RPMI8226 (cell line): Measurements from ENCODE around the gene CDC42EP2.

Experiments used
- DNase-seq: peaks from one replicate; pipeline ENCODE4 v3.0.0-alpha.2; 2015

The CDC42EP2 gene, protein sequence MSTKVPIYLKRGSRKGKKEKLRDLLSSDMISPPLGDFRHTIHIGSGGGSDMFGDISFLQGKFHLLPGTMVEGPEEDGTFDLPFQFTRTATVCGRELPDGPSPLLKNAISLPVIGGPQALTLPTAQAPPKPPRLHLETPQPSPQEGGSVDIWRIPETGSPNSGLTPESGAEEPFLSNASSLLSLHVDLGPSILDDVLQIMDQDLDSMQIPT

DNA sequence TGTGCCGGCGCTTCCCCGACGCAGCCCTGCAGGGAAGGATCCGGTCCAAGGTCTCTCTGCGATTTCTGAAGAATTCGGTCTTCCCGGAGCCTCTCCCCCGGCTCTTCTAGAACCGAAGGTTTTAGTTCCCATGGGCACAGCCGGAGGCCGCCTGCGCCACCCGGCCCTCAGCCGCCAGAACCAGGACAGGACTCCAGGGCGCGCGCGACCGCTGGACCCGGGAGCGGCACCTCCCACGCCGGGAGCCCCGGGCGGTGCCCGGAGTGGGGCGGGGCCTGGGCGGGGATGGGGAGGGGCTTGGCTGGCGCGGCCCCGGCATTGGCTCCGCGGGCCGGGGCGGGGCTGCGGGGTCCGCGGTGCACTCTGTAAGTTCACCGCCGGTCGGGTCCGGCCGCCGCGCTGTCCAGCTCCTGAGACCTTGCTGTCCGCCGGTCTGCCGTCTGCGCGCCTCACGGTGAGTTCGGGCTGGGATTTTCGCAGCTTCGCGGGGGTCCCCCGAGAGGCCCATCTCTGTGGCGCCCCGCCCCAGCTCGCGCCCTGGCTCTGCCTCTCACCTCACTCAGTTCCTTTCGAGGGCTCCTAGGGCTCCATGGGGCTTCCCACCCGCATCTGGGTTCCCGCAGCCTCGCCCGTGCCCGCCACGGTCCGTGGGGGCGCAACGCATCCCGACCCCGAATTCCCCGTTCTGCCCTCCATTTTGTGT lies at the start of gene CDC42EP2:
Gene CDC42EP2, plus strand, starts transcription at position 366 of the 703 bp plus-strand sequence. CDS start 6,033 bp downstream, outside the sequence.
- DNase-seq, result peak; percentile 88

DNA sequence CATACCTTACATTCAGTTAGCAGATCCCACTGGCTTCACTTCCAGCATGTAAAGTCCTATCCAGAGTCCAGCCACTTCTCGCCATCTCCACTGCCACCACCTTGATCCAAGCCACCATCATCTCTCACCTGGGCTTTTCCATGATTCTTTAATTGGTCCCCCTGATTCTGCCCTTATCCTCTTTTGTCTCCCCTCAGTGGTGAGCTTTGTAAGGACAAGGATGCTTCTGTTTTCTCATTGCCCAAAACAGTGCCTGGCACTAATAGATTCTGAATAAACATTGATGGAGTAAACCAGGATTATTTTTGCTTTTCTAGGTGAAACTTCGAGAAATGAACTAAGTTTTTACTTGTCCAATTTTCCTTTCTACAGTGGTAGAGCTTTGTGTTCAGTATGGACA lies 48.5 kb upstream of the CDC42EP2 start:
- peak; percentile 39 for DNase-seq

DNA sequence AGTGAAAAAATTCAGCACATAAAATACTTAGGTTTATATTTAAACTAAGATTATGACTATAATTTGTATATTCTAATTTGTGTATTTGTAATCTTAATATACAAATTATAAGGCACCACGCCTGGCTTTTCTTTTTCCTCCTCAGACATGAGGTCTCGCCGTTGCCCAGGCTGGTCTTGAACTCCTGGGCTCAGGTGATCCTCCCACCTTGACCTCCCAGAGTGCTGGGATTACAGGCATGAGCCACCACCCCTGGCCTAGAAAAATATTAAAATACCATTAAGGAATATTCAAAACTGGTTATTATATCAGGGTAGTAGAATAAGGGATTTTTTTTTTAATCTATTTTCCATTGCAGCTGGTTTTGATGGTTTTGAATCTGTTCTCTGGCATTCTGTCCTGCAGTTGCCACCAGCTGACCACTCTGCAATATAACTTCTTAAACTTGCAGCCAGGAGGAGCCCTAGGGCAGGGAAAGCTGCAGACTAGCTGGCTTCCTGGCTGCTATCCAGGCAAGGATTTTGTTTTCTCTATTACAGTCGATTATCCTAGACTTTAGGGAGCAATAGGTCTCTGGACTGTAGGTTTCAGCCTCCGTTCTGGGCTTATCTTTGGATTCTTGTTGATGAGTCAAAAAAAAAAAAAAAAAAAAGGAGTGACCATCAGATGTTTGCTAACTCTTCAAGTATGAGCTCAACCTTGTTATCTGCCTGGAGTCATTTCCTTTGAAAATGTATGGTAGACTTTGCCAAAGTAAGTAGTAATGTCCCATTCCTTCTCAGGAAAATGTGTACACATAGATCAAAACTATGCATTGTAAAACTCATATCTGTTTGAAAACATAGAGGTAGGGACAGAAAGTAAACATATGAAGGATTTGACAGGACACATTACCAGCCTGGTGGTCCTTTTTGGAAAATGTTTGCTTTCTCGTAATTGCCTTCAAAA lies 39.7 kb upstream of the CDC42EP2 start:
- DNase-seq, result peak; percentile 78

DNA sequence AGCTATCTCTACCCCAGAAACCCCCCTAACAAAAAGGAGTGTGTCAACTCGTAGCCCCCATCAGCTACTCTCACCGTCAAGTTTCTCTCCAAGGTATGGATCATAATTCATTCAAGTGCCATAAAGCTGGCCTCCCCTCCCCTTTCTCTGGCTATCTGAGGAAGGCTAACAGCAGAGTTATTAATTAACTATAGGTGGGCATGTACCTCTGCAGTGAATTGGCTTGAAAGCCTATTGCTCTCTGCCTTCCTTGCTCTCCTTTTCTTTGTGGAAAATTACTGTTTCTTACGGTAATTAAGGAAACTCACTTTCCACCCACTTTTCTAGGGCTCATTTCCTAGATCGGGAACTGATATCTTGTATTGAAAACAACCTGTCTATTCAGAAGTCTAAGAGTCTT lies 38.8 kb upstream of the CDC42EP2 start:
- DNase-seq, result no peak

DNA sequence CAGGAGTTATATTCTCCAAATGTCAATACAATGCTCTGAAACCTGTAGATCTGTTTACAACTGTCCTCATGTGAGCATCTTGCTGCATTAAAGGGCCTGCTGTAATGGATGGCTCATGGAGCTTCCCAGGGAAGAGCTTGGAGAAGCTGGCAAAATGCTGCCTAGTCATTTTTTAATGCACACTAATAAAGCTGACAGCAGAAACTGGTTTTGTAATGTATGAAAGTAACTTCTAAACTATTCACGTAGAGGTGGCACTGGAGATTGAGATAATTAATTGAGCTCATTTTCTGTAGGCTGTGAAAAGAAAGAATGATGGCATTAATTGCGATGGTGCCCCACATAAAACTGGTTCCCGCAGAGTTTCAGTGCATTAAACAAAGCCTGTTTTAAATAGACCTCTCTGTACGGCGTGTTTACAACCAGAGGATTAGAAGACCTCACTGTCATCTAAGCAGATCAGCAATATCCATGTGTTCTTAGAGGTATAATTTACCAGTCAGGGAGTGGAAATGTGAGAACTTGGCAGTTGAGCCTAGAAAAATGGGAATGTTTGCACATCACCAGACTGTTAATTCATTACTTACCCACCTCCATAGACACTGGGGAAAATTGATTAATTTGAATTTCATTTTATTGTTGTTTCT lies 36.9 kb upstream of the CDC42EP2 start:
- no peak for DNase-seq

DNA sequence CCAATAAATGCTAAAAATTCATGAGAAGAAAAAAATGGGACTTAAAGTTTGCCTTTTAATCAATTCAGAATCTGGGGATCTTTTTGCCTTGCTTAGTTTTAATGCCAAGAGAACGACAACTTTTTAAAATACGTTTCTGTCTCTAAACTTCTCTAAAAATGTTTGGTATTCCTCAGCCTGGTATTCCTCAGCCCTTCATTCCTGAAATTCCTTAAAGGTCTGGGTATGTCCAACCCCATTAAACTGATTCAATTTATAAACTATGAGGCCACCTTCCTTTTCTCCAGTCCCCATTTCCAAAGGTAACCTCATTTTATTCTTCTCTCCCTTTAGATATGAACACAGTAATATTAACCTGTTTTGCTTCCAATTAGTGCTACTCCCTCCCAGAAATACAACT lies 36.3 kb upstream of the CDC42EP2 start:
- no peak for DNase-seq

DNA sequence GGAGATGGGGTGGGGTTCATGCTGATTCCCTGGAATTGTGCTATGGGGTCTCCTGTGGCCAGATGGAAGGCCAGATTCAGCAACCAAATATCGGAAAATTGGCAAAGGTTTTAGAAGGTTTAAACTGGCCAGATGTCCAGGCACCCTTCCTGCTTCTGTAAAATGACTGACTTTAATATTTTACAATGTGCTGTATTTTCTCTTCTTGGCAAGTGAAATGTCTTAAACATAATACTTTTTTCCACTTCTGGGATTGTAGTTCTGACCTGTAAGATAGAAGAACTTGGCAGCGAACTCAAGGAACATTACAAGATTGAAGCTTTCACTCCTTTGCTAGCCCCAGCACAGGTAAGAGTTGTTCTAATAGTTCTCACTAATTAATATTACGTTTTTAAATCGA lies 35.4 kb upstream of the CDC42EP2 start:
- no peak for DNase-seq

DNA sequence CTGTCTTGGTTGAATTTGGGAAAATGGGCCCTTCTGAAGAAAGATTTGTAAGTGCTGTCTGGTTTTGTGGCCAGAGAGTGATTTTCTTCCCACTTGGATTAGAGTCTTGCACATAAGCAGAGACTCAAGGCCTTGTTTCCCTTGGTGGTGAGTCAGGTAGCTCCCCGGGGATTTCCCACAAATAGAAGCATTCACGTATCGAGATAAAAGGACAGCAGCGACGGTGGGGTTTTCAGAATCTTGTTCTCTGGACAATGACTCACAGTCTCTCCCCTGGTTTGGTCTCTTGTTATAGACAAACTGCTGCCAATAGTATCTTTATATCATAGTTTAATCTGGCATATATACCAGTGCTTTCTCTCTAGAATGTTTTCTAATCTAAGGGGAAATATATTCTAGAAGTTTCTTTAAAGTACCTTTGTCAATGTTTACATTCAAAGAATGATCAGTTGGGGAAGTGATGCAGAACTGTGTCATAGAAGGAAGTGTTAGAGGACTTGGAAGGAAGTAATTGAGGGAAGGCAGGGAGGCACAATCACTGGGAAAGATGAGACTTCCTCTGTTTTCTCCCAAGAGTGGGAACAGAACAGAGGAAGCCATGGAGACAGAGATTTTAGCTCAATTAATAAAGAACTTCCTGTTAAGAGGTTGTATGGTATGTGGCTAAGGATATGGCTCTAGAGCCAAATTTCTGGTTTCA lies 34.8 kb upstream of the CDC42EP2 start:
- DNase-seq, result no peak

DNA sequence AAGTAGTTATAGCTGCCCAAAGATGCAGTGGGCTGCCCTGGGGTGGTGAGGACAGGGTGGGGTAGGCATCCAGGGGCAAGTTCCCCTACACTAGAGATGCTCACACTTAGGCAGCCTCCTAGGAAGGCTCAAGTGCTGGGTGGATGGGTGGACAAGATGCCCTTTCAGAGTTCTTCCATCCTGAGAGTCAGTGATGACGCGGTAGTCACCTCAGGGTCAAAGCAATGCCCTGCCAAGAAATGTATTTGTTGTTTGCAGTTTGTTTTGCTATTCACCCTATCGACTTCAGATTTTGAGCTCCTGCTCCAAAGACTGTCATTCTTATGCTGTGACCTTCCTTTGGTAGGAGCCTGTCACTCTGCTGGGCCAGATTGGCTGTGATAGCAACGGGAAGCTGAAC lies 34.0 kb upstream of the CDC42EP2 start:
- no peak for DNase-seq

DNA sequence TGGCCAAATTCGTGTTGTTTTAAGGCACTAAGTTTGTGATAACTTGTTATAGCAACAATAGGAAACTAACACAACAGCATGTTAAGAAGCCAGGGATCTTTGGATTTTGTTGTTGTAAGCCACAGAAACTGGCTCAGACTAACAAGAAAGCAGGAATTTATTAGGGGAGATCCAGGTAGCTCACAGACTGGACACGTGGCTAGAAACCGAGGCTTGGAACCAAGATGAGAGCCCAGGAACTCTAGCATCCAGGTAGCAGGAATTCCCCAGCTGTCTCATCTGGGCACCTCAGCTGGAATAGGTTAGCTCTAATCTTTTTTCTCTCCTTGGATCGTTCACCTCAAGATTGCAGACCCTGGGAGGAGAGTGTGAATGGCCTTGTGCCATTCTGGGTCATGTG lies 28.0 kb upstream of the CDC42EP2 start:
- no peak for DNase-seq

DNA sequence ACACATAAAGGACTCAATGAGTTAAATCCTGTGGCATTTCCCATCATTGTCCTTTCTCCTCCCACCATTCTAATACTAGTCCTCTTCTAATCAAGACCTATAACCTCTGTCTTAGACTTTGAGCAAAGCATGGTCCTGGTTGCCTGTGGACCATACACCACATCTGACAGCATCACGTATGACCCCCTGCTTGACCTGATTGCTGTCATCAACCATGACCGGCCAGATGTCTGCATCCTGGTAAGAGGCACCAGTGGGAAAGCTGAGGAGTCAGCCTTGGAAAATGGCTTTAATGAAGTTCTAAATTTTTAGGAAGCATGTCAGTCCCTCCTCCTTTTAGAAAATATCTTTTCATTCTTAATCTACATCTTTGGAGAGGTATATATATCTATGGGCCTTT lies 27.1 kb upstream of the CDC42EP2 start:
- DNase-seq, result no peak

DNA sequence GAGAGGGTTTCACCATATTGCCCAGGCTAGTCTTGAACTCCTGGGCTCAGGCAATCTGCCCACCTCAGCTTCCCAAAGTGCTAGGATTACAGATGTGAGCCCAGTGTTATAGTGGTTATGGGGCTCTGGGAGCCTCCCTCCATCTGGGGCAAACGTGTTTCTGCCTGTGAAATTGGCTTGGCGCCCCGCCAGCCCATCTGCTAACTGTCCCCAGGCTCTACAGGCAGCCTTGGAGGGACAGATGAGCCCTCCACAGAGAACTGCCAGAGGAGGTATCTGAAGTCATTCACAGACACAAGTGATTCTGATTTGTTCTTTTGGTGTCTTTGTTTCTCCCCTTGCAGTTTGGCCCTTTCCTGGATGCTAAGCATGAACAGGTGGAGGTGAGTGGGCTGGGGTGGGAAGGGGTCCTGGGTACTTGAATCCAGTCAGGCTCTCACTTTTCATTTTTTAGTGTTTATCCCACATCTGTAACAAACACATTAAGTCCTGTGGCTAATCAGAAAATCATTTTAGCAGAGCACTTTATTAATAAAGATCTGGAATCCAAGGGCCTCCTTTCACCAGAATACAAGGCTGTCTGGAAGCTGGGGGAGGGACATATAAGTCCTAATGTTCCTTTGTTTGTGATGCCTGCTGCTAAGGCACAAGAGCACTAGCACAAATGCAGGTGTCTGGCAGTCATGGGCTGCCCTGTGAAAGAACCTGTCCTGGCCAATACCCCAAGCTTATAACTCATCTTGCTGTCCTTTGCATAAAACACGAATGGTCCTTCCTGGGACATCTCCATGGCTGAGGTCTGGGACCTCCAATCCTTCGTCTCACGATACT lies 25.7 kb upstream of the CDC42EP2 start:
- peak; percentile 41 for DNase-seq

DNA sequence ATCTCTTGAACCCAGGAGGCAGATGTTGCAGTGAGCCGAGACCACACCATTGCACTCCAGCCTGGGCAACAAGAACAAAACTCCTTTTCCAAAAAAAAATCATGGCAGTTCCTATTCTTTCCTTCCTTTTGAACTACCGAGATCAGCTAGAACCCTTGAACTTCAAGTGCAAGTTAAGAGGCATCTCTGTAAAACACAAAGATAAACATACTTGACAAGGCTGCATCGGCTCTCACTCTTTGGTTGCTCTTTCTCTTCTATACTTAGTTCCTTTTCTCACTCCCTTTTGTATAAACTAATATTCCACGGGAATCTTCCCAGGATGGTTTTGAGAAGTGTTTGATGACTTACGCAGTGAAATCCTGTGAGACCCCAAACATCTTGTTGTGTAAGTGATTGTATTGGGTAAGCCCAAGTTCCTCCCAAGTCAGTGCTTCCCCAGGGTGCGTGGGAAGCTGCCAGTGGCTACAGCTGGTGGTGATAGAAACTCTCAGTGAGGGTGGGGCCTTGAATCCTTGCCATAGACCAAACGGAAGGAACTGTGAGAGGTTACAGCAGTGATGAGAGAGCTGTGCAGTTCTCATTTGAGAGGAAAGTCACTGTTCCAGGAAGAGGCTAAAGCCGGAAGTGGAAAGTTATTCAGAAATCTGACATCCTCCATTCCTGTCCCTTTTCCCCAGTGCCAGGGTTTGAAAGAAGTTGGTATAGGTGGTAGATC lies 24.1 kb upstream of the CDC42EP2 start:
- no peak for DNase-seq

DNA sequence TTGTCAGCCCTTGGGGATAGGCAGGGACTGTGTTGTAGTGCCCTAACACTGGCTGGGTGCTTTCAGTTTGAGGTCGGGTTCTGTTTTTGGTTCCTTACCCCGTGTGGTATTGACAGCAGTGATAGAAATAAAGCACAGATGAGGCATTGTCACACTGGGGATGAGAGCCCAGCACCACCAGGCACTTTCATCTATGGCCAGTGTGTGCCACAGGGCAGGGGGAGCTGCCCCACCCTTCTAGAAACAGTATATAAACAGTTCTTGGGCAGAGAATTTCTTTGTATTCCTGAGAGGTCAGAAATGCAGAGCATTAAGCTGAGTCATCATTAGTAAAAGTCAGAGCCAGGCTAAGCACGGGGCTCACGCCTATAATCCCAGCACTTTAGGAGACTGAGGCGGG lies 23.1 kb upstream of the CDC42EP2 start:
- DNase-seq, result no peak

DNA sequence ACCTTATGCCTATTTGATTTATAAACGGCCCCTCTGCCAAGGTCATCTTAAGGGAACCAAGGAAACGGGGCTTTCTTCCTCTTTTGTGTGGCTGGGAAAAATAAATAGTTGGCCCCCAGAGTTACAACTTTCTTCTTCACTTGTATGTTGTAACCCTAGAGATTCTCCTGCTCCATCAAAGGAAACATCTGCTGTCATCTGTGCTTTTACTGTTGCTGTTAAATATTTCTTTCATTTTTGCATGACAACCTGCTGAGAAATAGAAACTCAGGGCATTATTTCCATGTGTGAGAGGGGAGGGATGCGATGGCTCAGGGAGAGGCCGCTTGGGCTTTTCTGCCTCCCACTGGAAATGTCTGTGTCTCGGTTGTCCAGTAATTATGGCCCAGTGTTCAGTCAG lies 21.8 kb upstream of the CDC42EP2 start:
- DNase-seq, result no peak

DNA sequence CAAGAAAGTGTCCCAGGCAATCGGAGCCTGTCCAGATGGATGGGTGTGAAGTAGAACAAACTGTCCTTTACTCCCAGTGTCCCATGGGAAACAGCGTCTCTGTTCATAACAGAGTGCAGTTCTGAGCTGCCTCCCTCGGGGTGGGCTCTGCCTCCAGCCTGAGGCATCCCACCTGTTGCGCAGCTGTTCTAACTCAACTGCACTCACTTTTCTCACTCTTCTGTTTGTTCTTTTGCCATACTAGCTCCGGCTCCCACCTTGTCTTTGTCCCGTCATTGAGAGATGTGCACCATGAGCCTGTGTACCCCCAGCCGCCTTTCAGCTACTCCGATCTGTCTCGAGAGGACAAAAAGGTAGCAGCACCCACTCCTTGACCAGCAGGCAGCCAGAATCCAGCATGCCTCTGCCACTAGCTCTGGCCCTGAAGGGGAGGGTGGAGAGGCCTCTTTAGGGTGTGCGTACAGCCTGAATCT lies 20.7 kb upstream of the CDC42EP2 start:
- no peak for DNase-seq

DNA sequence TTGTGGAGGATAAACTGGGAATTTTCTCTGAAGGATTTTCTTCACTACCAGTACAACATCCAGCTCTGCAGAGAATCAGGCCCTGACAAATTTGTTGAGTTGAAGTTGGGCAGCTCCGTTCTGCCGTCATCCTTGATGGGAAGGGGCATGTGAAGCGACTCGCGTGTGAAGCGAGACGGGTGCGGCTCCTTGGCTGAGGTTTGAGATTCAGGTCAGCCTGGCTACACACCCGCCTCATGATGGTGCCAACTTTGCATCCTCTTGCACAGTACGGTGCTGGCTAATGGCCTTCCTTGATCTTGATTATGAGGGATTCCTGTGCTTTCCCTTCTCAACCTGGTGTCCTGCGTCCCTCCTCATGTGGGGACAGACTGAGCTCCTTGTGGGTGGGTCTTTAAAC lies 19.7 kb upstream of the CDC42EP2 start:
- DNase-seq, result no peak

DNA sequence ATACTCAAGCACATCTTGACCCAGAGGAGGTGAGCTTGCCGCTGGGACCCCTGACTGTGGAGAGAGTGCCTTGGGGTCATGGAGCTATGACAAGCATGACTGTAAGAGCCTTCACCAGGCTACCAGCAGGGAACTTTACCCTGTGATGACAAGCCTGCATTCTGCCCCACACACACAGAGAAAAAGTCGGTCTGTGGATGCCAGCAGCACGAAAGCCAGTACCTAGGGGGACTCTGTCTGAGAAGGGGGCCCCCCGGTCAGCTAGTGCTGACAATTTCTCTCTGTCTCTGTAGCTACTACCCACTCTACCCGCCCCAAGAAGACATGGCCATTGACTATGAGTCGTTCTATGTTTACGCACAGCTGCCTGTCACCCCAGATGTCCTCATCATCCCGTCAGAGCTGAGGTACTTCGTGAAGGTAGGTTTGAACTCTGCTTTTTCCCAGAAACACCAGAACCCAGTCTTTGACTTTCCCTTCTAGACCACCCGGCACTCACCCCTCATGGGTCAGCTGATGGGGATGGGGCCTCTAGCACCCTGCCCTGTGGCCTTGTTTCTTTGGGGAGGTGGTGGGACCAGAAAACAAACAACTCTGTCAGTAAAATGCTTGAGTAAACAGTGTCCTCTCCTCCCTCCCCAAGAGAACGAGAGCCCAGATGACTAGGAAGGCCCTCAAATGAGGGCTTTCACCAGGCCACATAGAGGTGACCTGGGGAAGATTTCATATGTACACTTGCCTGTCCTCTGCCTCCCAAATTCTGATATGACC lies 18.9 kb upstream of the CDC42EP2 start:
- DNase-seq, result no peak

DNA sequence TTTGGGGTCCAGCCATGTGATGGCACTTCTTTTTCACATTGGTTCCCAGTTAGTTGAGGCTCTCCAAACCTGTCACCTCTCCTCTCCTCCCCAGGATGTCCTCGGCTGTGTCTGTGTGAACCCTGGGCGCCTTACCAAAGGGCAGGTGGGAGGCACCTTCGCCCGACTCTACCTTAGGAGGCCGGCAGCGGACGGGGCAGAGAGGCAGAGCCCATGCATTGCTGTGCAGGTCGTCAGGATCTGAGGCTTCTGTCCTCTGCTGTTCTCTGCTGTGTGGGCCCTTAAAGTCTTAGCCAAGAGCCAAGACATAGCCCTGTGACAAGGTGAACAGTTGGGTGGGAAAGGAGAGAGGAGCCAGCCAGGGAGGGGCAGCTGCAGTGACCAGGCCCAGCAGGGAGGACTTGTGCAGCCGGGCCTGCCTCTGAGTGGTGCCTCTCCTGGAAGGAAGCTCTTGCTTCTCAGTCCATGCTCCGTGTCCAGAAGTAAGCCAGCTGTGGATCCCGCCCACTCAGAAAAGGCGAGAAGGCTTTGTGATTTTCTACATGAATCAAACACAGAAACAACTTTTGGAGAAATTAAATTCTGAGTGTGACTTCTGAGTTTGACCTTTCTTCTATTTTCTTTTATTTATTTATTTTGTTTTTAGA lies 17.5 kb upstream of the CDC42EP2 start:
- no peak for DNase-seq
